ENCODE measurements around the gene PFDN6.

GRCh38 chr6:33273129-33273923 is 16.1 kb upstream of the PFDN6 start:
- no peak for TF ChIP-seq CREB1 (IDR thresholded peaks at IDR 0.05)
- no peak for TF ChIP-seq CREB1 (CRISPR knock-in tag; IDR thresholded peaks at IDR 0.05)
- no peak for TF ChIP-seq KLF13 (CRISPR knock-in tag; IDR thresholded peaks at IDR 0.05)
- no peak for TF ChIP-seq ZBTB37 (CRISPR knock-in tag; IDR thresholded peaks at IDR 0.05)
